CD14-positive monocyte (primary cell): ENCODE measurements around the gene TMEM128. TPM values are rescaled to one million over a fixed set of nuclear protein-coding genes. Genes with fewer than 3 reads are reported as not detected.

Experiments used
- polyA plus RNA-seq, 3 donors: library from polyadenylated mRNA; depleted of rRNA in 1 of 3; unstranded in 2 of 3; stranded (reverse) in 1 of 3; fragments of 300-500 nt in 2 of 3; fragments of >200 nt in 1 of 3; fragmentation: Illumina TruSeq in 2 of 3; gene quantifications; 1 replicate in 2 of 3; 2 replicates in 1 of 3; pipeline ENCODE4 v1.2.3, GENCODE V29; 2012 to 2021

TMEM128 gene
- polyA plus RNA-seq, 3 donors, result 11.4 to 35.1 (median 29.7) TPM

Other genes starting within 250 kb of the TMEM128 start
- gene OTOP1, start 21.3 kb downstream of the TMEM128 start, polyA plus RNA-seq, result not detected
- gene LYAR, start 41.9 kb upstream of the TMEM128 start, polyA plus RNA-seq, result 10 to 100 TPM; 12.9 to 22.6 (median 14.9) TPM
- gene ZBTB49, start 42.0 kb upstream of the TMEM128 start, polyA plus RNA-seq, result 1 to 10 TPM; 1.4 to 3.8 (median 1.7) TPM
- under 1 TPM in 1 of 3 donors, not detected in 2; 0.10 TPM for gene NSG1, start 138.9 kb upstream of the TMEM128 start, polyA plus RNA-seq